Measurements from ENCODE around the gene ACTR3C. TPM values are rescaled to one million over a fixed set of nuclear protein-coding genes. Genes with fewer than 3 reads are reported as not detected.
"Not testable (repeated sequence)": the region's sequence is repeated elsewhere in the genome, so short reads cannot be mapped to it uniquely, and the experiment has no call there.

Gene ACTR3C
- total and polyA plus RNA-seq, 2 experiments from 2014 or later: 1.5 to 3.5 TPM

DNA sequence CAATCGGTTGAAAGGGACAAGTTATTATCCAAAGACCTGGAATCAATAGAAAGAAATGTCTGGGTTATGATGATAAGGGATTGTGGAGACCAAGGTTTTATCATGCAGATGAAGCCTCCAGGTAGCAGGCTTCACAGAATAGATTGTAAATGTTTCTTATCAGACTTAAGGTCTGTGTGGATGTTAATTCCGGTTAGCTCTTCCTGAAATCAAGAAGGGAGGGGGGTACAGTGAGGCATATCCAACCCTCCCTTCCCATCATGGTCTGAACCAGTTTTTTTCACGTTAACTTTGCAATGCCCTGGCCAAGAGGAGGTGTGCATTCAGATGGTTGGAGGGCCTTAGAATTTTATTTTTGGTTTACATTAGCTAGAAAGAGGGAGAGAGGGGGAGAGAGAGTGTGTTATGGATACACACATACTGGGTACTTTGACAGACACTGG, 10.0 kb downstream of the ACTR3C start:
- TF ChIP-seq REST (IDR thresholded peaks at IDR 0.05; ENCODE audit: unreplicated experiment) (no peak), EZH2 (IDR thresholded peaks at IDR 0.05; ENCODE audit: low read depth, unreplicated experiment) (no peak), CREB1 (CRISPR knock-in tag; IDR thresholded peaks at IDR 0.05; ENCODE audit: low read depth) (no peak), STAT1 (IDR thresholded peaks at IDR 0.05; ENCODE audit: unreplicated experiment) (no peak), NANOG (IDR thresholded peaks at IDR 0.05; ENCODE audit: borderline replicate concordance) (no peak), JUNB (IDR thresholded peaks at IDR 0.05; ENCODE audit: unreplicated experiment) (no peak), POLR2AphosphoS5 (IDR thresholded peaks at IDR 0.05; ENCODE audit: low read depth) (no peak), EZH2phosphoT487 (IDR thresholded peaks at IDR 0.05; ENCODE audit: unreplicated experiment) (no peak)
- TF ChIP-seq, protein P1, sequence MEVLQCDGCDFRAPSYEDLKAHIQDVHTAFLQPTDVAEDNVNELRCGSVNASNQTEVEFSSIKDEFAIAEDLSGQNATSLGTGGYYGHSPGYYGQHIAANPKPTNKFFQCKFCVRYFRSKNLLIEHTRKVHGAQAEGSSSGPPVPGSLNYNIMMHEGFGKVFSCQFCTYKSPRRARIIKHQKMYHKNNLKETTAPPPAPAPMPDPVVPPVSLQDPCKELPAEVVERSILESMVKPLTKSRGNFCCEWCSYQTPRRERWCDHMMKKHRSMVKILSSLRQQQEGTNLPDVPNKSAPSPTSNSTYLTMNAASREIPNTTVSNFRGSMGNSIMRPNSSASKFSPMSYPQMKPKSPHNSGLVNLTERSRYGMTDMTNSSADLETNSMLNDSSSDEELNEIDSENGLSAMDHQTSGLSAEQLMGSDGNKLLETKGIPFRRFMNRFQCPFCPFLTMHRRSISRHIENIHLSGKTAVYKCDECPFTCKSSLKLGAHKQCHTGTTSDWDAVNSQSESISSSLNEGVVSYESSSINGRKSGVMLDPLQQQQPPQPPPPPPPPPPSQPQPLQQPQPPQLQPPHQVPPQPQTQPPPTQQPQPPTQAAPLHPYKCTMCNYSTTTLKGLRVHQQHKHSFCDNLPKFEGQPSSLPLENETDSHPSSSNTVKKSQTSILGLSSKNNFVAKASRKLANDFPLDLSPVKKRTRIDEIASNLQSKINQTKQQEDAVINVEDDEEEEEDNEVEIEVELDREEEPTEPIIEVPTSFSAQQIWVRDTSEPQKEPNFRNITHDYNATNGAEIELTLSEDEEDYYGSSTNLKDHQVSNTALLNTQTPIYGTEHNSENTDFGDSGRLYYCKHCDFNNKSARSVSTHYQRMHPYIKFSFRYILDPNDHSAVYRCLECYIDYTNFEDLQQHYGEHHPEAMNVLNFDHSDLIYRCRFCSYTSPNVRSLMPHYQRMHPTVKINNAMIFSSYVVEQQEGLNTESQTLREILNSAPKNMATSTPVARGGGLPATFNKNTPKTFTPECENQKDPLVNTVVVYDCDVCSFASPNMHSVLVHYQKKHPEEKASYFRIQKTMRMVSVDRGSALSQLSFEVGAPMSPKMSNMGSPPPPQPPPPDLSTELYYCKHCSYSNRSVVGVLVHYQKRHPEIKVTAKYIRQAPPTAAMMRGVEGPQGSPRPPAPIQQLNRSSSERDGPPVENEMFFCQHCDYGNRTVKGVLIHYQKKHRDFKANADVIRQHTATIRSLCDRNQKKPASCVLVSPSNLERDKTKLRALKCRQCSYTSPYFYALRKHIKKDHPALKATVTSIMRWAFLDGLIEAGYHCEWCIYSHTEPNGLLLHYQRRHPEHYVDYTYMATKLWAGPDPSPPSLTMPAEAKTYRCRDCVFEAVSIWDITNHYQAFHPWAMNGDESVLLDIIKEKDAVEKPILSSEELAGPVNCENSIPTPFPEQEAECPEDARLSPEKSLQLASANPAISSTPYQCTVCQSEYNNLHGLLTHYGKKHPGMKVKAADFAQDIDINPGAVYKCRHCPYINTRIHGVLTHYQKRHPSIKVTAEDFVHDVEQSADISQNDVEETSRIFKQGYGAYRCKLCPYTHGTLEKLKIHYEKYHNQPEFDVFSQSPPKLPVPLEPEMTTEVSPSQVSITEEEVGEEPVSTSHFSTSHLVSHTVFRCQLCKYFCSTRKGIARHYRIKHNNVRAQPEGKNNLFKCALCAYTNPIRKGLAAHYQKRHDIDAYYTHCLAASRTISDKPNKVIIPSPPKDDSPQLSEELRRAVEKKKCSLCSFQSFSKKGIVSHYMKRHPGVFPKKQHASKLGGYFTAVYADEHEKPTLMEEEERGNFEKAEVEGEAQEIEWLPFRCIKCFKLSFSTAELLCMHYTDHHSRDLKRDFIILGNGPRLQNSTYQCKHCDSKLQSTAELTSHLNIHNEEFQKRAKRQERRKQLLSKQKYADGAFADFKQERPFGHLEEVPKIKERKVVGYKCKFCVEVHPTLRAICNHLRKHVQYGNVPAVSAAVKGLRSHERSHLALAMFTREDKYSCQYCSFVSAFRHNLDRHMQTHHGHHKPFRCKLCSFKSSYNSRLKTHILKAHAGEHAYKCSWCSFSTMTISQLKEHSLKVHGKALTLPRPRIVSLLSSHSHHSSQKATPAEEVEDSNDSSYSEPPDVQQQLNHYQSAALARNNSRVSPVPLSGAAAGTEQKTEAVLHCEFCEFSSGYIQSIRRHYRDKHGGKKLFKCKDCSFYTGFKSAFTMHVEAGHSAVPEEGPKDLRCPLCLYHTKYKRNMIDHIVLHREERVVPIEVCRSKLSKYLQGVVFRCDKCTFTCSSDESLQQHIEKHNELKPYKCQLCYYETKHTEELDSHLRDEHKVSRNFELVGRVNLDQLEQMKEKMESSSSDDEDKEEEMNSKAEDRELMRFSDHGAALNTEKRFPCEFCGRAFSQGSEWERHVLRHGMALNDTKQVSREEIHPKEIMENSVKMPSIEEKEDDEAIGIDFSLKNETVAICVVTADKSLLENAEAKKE (CRISPR knock-in tag; IDR thresholded peaks at IDR 0.05): no peak
- TF ChIP-seq, protein P2, sequence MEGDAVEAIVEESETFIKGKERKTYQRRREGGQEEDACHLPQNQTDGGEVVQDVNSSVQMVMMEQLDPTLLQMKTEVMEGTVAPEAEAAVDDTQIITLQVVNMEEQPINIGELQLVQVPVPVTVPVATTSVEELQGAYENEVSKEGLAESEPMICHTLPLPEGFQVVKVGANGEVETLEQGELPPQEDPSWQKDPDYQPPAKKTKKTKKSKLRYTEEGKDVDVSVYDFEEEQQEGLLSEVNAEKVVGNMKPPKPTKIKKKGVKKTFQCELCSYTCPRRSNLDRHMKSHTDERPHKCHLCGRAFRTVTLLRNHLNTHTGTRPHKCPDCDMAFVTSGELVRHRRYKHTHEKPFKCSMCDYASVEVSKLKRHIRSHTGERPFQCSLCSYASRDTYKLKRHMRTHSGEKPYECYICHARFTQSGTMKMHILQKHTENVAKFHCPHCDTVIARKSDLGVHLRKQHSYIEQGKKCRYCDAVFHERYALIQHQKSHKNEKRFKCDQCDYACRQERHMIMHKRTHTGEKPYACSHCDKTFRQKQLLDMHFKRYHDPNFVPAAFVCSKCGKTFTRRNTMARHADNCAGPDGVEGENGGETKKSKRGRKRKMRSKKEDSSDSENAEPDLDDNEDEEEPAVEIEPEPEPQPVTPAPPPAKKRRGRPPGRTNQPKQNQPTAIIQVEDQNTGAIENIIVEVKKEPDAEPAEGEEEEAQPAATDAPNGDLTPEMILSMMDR (conservative IDR thresholded peaks at IDR 0.05; ENCODE audit: low read depth in 2 of 2): no peak
- Histone ChIP-seq H3K79me2 (replicated peaks; ENCODE audit: insufficient read depth) (no peaks in the 10 kb centered on the region), H3K27ac (ENCODE audit: low read depth) (no peak overlapping the region), H2AFZ (peak overlapping the region; percentile 63; the same call in 1 of the 2 replicates), H4K20me1 (replicated peaks; ENCODE audit: insufficient read depth) (no peaks in the 10 kb centered on the region), H3K4me1 (ENCODE audit: insufficient read depth) (peaks cover 48% of the 10 kb centered on the region), H3K36me3 (ENCODE audit: insufficient read depth) (no peaks in the 10 kb centered on the region), H3K4me2 (peak overlapping the region; percentile 67), H3F3A (replicated peaks; ENCODE audit: low read depth) (no peaks in the 10 kb centered on the region; the same call in 1 of the 2 replicates), H3K27me3 (ENCODE audit: insufficient read depth) (0 out of 2 replicates have a peak, but pooled peaks cover 2% of the 10 kb centered on the region), H3K9me2 (ENCODE audit: insufficient read depth) (no peaks in the 10 kb centered on the region), H3K4me3 (no peak overlapping the region)
- Mint-ChIP-seq H3K4me1 (peaks cover 32% of the 10 kb centered on the region), H3K9me3 (peaks cover 5% of the 10 kb centered on the region), H3K36me3 (ENCODE audit: low read depth) (peaks cover 3% of the 10 kb centered on the region; the same call in 2 of the 3 replicates), H3K4me3 (no peak overlapping the region), H3K27me3 (ENCODE audit: insufficient read depth, low read depth, poor library complexity) (peaks cover 18% of the 10 kb centered on the region), H3K27ac (no peak overlapping the region)
- ATAC-seq (no peak), DNase-seq (ENCODE audit: low spot score) (no peak)

DNA sequence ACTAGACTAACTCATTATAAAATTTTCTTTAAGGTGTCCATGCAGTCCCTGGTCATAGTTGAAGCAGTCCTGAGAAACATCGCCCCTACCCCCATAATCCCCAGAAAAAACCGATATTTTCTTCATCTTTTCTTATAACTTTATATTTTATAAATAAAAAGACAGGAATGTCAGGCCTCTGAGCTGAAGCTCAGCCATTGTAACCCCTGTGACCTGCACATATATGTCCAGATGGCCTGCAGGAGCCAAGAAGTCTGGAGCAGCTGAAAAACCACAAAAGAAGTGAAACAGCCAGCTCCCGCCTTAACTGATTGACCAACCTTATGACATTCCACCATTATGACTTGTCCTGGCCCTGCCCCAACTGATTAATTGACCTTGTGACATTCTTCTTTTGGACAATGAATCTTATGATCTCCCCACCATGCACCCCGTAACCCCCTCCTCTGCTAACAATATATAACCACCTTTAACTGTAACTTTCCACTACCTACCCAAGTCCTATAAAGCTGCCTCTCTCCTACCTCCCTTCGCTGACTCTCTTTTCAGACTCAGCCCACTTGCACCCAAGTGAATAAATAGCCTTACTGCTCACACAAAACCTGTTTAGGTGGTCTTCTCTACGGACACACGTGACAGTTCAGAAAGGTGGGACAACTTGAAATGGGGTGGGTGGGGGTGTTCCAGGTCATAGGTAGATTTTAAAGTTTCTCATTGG, 10.5 kb downstream of the ACTR3C start:
- H3K36me3 Mint-ChIP-seq (ENCODE audit: low read depth); H2AFZ ChIP-seq; H3K79me2 ChIP-seq (replicated peaks; ENCODE audit: insufficient read depth); H3K27me3 ChIP-seq (ENCODE audit: insufficient read depth); H3K9me2 ChIP-seq (ENCODE audit: insufficient read depth); H3K27ac Mint-ChIP-seq; H4K20me1 ChIP-seq (replicated peaks; ENCODE audit: insufficient read depth); H3F3A ChIP-seq (replicated peaks; ENCODE audit: low read depth); ATAC-seq; H3K4me3 ChIP-seq; H3K36me3 ChIP-seq (ENCODE audit: insufficient read depth); H3K4me3 Mint-ChIP-seq; DNase-seq (ENCODE audit: low spot score); H3K27ac ChIP-seq (ENCODE audit: low read depth): not testable (repeated sequence)
- Mint-ChIP-seq H3K4me1 (peaks cover 27% of the 10 kb centered on the region), H3K27me3 (ENCODE audit: insufficient read depth, low read depth, poor library complexity) (peaks cover 23% of the 10 kb centered on the region), H3K9me3 (peaks cover 11% of the 10 kb centered on the region)
- H3K4me2 ChIP-seq: peak overlapping the region; percentile 67; the same call in 1 of the 2 replicates
- H3K4me1 ChIP-seq (ENCODE audit: insufficient read depth): peaks cover 47% of the 10 kb centered on the region
